Ramos (cell line): Measurements from ENCODE around the gene HGD.

Experiments
- in situ Hi-C: fragments of 300-500 bp; cut with MboI; formaldehyde crosslinking; loops from one replicate; pipeline ENCODE4 v1.14.3; 2022; ENCODE audit warnings: low sequenced_read_pairs; ENCODE audit not compliant: unreplicated experiment

Gene HGD

DNA sequence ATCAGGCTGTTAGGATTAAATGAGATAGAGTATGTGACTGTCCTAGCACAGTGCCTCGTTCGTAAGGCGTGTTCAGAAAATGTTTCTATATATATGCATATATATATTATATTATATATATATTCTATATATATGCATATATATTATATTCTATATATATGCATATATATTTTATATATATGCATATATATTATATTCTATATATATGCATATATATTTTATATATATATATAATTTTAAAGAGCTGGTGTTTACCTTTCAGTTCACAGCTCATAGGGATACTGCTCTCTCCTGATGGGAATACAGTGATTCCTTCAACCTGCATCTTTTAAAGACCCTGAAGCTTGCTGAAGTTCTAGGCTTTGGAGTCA, 85.2 kb downstream of the HGD start:
- in situ Hi-C loops = no loop called here

DNA sequence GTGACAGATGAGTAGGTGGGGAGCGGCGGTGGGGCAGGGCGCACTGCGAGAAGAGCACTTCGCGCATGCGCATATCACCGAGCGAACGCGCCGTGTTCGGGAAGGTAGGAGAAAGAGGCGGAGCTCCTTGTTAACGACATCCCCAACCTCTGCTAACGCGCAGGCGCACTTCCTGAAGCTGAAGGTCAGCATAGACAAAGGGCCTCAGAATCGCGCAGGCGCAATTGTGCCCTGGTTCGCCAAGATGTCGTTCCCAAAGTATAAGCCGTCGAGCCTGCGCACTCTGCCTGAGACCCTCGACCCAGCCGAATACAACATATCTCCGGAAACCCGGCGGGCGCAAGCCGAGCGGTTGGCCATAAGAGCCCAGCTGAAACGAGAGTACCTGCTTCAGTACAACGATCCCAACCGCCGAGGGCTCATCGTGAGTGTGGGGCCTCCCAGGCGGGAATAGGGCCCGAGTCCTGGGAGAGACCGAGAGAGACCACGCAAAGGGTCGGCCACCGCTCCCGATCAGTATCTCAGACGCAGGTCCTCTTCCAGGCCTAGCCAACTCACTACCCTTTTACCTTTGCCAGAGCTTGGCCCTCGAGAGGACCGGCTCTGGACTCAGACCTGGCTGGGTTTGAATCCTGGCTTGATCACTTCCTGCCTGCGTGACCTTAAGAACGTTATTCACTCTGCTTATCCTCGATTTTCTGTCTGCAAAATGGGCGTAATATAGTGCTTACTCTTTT, 85.8 kb downstream of the HGD start, which contains the start of gene NDUFB4:
NDUFB4 (plus strand) TSS at position 221 of the 737 bp plus-strand sequence; CDS start at position 245, 24 bp downstream.
- in situ Hi-C loops = no loop called here

DNA sequence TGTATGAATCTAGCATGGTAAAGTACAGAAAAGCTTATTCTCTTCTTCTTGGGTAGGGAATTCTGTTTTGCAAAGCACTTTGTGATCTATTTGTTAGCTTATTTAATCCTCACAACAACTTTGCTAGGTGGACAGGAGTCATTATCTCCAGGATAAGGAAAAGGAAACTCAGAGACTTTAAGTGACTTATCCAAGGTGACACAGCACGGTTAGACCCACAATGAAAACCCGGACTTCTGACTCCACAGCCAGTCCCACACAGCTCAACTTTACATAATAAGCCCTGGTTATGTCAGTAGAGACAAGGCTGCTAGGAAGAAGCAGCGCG, 86.3 kb downstream of the HGD start:
- in situ Hi-C loops = no loop called here

DNA sequence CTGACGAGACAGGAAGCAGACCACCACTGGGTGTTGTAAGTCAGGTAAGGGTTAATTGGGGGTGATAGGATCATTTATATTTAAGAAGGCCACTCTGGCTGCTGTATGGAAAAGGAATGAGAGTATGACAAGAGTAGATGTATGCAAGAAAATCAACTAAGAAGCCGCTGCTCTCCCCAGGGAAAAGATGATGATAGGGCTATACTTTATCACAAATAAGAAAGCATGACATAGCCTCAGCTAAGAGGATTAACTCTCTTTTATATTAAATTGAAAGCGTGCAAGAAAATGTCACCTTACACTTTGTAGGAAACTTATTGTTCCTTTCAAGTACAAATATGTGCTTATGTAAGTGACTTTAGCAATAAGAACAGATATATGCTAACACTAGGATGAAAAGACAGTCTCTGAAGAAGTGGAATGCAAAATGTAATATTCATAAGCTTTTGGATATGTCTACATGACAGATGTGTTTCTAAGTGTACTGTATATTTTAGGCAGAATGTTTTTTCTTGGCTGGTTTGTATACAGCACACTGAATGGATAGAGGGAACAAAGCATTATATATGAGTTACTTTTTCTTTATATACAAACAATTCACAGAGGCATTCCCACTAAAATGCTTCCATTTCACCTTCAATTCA, 94.6 kb downstream of the HGD start:
- in situ Hi-C loops = no loop called here
